ENCODE measurements around the gene CCL17. TPM values are rescaled to one million over a fixed set of nuclear protein-coding genes. Genes with fewer than 3 reads are reported as not detected.

The CCL17 gene
- total RNA-seq, 1 experiment from 2014 or later: not detected

DNA sequence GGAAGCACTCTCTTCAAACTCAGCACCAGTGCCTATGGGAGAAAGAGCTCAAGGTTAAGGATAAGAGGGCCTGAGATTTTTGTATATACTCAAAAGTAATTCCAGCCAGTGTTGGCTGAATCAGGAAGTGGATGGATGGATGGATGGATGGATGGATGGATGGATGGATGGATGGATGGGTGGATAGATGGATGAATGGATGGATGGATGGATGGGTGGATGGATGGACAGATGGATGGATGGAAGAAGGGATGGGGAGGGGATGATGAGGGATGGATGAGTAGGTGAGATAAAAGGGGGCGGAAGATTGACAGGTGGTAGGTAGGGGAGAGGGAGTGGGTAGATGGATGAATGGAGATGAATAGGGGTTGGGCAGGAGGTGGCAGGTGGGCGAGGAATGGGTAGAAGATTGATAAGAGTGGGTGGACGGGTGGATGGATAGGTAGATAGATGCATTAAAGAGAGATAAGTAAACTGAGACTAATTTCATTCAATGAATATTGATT lies 28.2 kb upstream of the CCL17 start:
- ChIA-PET CTCF (no interaction called here), POLR2A (no interaction called here)
- Histone ChIP-seq H3K9me3 (no peaks in the 10 kb centered on the region), H3K27me3 (replicated peaks; ENCODE audit: control insufficient read depth, insufficient read depth, low read length) (no peaks in the 10 kb centered on the region), H3K36me3 (ENCODE audit: control insufficient read depth, insufficient read depth, low read length) (no peaks in the 10 kb centered on the region), H3K4me3 (ENCODE audit: low read depth, low read length) (no peak overlapping the region), H3K4me1 (peaks cover 19% of the 10 kb centered on the region)
- no peak for DNase-seq
- Mint-ChIP-seq H3K27me3 (ENCODE audit: insufficient read depth, unreplicated experiment) (no peaks in the 10 kb centered on the region), H3K36me3 (ENCODE audit: insufficient read depth, unreplicated experiment) (no peaks in the 10 kb centered on the region), H3K9me3 (ENCODE audit: unreplicated experiment) (no peaks in the 10 kb centered on the region), H3K27ac (ENCODE audit: unreplicated experiment) (no peak overlapping the region), H3K4me1 (ENCODE audit: low read depth, unreplicated experiment) (peaks cover 20% of the 10 kb centered on the region), H3K4me3 (ENCODE audit: unreplicated experiment) (no peak overlapping the region)
- intact Hi-C loops (cut with micrococcal nuclease; ENCODE audit: unreplicated experiment): no loop called here
- TF ChIP-seq, protein P1, sequence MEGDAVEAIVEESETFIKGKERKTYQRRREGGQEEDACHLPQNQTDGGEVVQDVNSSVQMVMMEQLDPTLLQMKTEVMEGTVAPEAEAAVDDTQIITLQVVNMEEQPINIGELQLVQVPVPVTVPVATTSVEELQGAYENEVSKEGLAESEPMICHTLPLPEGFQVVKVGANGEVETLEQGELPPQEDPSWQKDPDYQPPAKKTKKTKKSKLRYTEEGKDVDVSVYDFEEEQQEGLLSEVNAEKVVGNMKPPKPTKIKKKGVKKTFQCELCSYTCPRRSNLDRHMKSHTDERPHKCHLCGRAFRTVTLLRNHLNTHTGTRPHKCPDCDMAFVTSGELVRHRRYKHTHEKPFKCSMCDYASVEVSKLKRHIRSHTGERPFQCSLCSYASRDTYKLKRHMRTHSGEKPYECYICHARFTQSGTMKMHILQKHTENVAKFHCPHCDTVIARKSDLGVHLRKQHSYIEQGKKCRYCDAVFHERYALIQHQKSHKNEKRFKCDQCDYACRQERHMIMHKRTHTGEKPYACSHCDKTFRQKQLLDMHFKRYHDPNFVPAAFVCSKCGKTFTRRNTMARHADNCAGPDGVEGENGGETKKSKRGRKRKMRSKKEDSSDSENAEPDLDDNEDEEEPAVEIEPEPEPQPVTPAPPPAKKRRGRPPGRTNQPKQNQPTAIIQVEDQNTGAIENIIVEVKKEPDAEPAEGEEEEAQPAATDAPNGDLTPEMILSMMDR (IDR thresholded peaks at IDR 0.05; ENCODE audit: insufficient read depth in 1 of 2, low read depth in 1 of 2, low read length in 1 of 2, severe bottlenecking in 1 of 2, unreplicated experiment in 1 of 2): no peak
- no TSS peak for BruUV-seq (replicated peaks)

DNA sequence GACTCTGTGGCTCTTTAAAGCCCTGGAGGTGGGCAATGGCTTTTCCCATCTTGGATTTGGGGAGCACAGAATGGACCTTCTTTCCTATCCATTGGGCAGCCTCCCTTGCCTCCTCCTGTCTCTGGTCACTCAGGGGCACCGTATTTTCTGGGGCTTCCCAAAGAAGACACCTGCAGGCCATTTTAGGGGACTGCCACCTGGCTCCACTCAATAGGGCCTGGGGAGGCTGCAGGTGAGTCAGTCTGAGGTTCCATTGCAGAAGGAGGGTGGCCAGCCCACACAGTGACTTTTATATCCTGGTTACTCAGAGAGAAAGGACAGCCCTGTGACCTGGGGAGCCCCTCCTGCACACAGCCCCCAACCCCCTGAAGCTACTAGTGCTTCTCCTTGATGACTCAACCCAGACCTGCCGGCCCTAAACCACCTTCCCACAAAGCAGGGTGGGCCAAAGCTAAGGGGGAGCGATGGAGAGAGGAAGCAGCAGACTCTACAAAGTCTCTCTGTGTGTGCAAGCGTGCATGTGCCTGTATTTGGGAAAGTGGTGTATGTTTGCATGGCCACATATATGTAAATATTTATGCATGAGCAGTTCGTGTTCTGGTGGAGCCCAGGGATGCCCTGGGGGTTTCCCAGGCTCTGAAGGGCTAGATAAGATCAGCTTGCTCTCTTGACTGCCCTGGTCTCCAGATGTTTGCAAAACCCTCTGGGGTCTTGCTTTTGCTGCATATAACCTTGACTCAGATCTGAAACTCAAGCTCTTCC lies 27.3 kb upstream of the CCL17 start:
- TF ChIP-seq, protein P1 (IDR thresholded peaks at IDR 0.05; ENCODE audit: insufficient read depth in 1 of 2, low read depth in 1 of 2, low read length in 1 of 2, severe bottlenecking in 1 of 2, unreplicated experiment in 1 of 2): peak in 1 of 2 experiments; percentile 17
- peaks cover 18% of the 10 kb centered on the region for H3K4me1 ChIP-seq
- no peaks in the 10 kb centered on the region for H3K9me3 Mint-ChIP-seq (ENCODE audit: unreplicated experiment)
- no peaks in the 10 kb centered on the region for H3K9me3 ChIP-seq
- no peak overlapping the region for H3K4me3 ChIP-seq (ENCODE audit: low read depth, low read length)
- DNase-seq: peak in 1 of 2 experiments; percentile 29
- BruUV-seq (replicated peaks): no TSS peak
- H3K27me3 Mint-ChIP-seq (ENCODE audit: insufficient read depth, unreplicated experiment): no peaks in the 10 kb centered on the region
- no peak overlapping the region for H3K4me3 Mint-ChIP-seq (ENCODE audit: unreplicated experiment)
- no peaks in the 10 kb centered on the region for H3K36me3 Mint-ChIP-seq (ENCODE audit: insufficient read depth, unreplicated experiment)
- POLR2A ChIA-PET: no interaction called here
- H3K36me3 ChIP-seq (ENCODE audit: control insufficient read depth, insufficient read depth, low read length): no peaks in the 10 kb centered on the region
- no peaks in the 10 kb centered on the region for H3K27me3 ChIP-seq (replicated peaks; ENCODE audit: control insufficient read depth, insufficient read depth, low read length)
- peak overlapping the region; percentile 33 for H3K27ac Mint-ChIP-seq (ENCODE audit: unreplicated experiment)
- H3K4me1 Mint-ChIP-seq (ENCODE audit: low read depth, unreplicated experiment): peaks cover 20% of the 10 kb centered on the region
- CTCF ChIA-PET: interaction anchor here (0.6 to 1.1 kb wide), 2 partner anchors 40 to 196 kb away, joined by 3 to 8 read pairs; no protein-coding TSS in a partner anchor
- intact Hi-C loops (cut with micrococcal nuclease; ENCODE audit: unreplicated experiment): loop anchor here (1.0 kb wide), 1 partner anchor 77 kb away; no protein-coding TSS in a partner anchor

DNA sequence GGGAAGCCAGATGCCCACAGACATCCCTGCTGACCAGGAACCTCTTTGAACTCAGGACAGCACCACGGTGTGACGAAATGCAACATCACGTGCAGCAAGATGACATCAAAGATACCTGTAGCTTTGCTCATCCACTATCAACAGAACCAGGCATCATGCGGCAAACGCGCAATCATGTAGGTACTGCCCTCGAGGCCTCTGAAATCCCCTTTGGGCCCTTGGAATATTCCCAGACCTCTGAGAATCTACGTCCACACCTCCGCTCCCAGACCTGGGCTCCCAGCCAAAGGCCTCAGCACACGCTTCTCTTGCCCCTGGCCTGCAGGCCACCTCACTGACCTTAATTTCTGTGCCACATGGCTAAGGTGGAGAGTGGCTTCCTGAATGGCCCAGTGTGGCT lies 25.0 kb upstream of the CCL17 start:
- intact Hi-C loops (cut with micrococcal nuclease; ENCODE audit: unreplicated experiment): no loop called here
- Histone ChIP-seq H3K36me3 (ENCODE audit: control insufficient read depth, insufficient read depth, low read length) (no peaks in the 10 kb centered on the region), H3K4me3 (ENCODE audit: low read depth, low read length) (no peak overlapping the region), H3K9me3 (no peaks in the 10 kb centered on the region), H3K27me3 (replicated peaks; ENCODE audit: control insufficient read depth, insufficient read depth, low read length) (no peaks in the 10 kb centered on the region), H3K4me1 (peaks cover 23% of the 10 kb centered on the region)
- Mint-ChIP-seq H3K27me3 (ENCODE audit: insufficient read depth, unreplicated experiment) (no peaks in the 10 kb centered on the region), H3K36me3 (ENCODE audit: insufficient read depth, unreplicated experiment) (no peaks in the 10 kb centered on the region), H3K4me3 (ENCODE audit: unreplicated experiment) (no peak overlapping the region), H3K4me1 (ENCODE audit: low read depth, unreplicated experiment) (peaks cover 20% of the 10 kb centered on the region), H3K27ac (ENCODE audit: unreplicated experiment) (no peak overlapping the region), H3K9me3 (ENCODE audit: unreplicated experiment) (no peaks in the 10 kb centered on the region)
- BruUV-seq (replicated peaks): no TSS peak
- TF ChIP-seq, protein P1 (IDR thresholded peaks at IDR 0.05; ENCODE audit: insufficient read depth in 1 of 2, low read depth in 1 of 2, low read length in 1 of 2, severe bottlenecking in 1 of 2, unreplicated experiment in 1 of 2): no peak
- ChIA-PET CTCF (no interaction called here), POLR2A (no interaction called here)
- DNase-seq: no peak

All from Caco-2 (cell line).